Thymus (tissue), 11 donors: ENCODE data around the gene CACNG5. TPM values are rescaled to one million over a fixed set of nuclear protein-coding genes. Genes with fewer than 3 reads are reported as not detected.

Experiments used
- DNase-seq, 9 donors: peaks; one replicate each; pipeline ENCODE4 v3.0.0-alpha.2; 2013; ENCODE audit warnings: low spot score in 9 of 9, low read depth in 6 of 9, missing footprints in 1 of 9
- H3K27ac ChIP-seq, 2 donors: one replicate each; pipeline ENCODE4 v1.5.1; 2013; ENCODE audit warnings: control low read depth in 1 of 2, low read depth in 1 of 2, low read length in 1 of 2, mild to moderate bottlenecking in 1 of 2, moderate library complexity in 1 of 2
- H3K27me3 ChIP-seq, 2 donors: one replicate each; pipeline ENCODE4 v1.5.1; 2013; ENCODE audit warnings: low read length in 1 of 2; ENCODE audit not compliant: control insufficient read depth in 2 of 2, insufficient read depth in 1 of 2
- H3K36me3 ChIP-seq, 2 donors: one replicate each; pipeline ENCODE4 v1.5.1; 2013; ENCODE audit warnings: low read length in 1 of 2, mild to moderate bottlenecking in 1 of 2, moderate library complexity in 1 of 2; ENCODE audit not compliant: control insufficient read depth in 2 of 2, insufficient read depth in 2 of 2
- H3K4me1 ChIP-seq, 2 donors: one replicate each; pipeline ENCODE4 v1.5.1; 2013; ENCODE audit warnings: low read length in 2 of 2; ENCODE audit not compliant: control insufficient read depth in 2 of 2, insufficient read depth in 2 of 2
- H3K4me3 ChIP-seq, 2 donors: one replicate each; pipeline ENCODE4 v1.5.1; 2013; ENCODE audit warnings: low read length in 2 of 2, control low read depth in 1 of 2, mild to moderate bottlenecking in 1 of 2
- H3K9me3 ChIP-seq, 2 donors: one replicate each; pipeline ENCODE4 v1.5.1; 2013; ENCODE audit warnings: low read length in 1 of 2, mild to moderate bottlenecking in 1 of 2; ENCODE audit not compliant: control insufficient read depth in 2 of 2, insufficient read depth in 1 of 2
- WGBS: extraction: QIAGEN DNeasy Blood & Tissue Kit; methylation state at CpG from one replicate; pipeline ENCODE4 v1.1.7; 2013; 5-methylcytosine and 5-hydroxymethylcytosine counted together
- polyA plus RNA-seq: library from polyadenylated mRNA; stranded (reverse); fragments of 200-250 nt; gene quantifications from one replicate; pipeline ENCODE4 v1.2.3, GENCODE V29; 2013
- total RNA-seq: library from RNA; stranded (reverse); fragments of 120-200 nt; gene quantifications from one replicate; pipeline ENCODE4 v1.2.4, GENCODE V29; 2013
- donor health status: healthy.

The CACNG5 gene
- total and polyA plus RNA-seq, 2 donors: 0.05 TPM

- H3K4me3 ChIP-seq: no peak overlapping the region
These were observed 50.0 kb downstream of the CACNG5 start for GRCh38 chr17:66884931-66885330.

GRCh38 chr17:66885417-66885816 lies 50.5 kb downstream of the CACNG5 start:
- DNase-seq: no peak
- Histone ChIP-seq H3K4me3 (no peak overlapping the region), H3K4me1 (no peaks in the 10 kb centered on the region), H3K27ac (no peak overlapping the region), H3K9me3 (peaks cover 0 to under 1% of the 10 kb centered on the region in 2 donors), H3K36me3 (no peaks in the 10 kb centered on the region), H3K27me3 (no peaks in the 10 kb centered on the region)
- 84% methylated on average over 4 of the region's 4 CpGs for WGBS

More at GRCh38 chr17:66884931-66885330, 50.0 kb downstream of the CACNG5 start:
- H3K4me1 ChIP-seq: no peaks in the 10 kb centered on the region
- H3K27me3 ChIP-seq: no peaks in the 10 kb centered on the region
- no peak overlapping the region for H3K27ac ChIP-seq
- H3K36me3 ChIP-seq: no peaks in the 10 kb centered on the region
- peaks cover 1 to 5% of the 10 kb centered on the region in 2 donors for H3K9me3 ChIP-seq
- no peak for DNase-seq
- WGBS: 95% methylated on average over 16 of the region's 16 CpGs

GRCh38 chr17:66889480-66890230 lies 54.7 kb downstream of the CACNG5 start:
- no peak overlapping the region for H3K27ac ChIP-seq
- H3K36me3 ChIP-seq: no peaks in the 10 kb centered on the region
- DNase-seq: no peak
- no peaks in the 10 kb centered on the region for H3K9me3 ChIP-seq
- no peak overlapping the region for H3K4me3 ChIP-seq
- peaks cover 0 to 2% of the 10 kb centered on the region in 2 donors for H3K27me3 ChIP-seq
- no peaks in the 10 kb centered on the region for H3K4me1 ChIP-seq
- 95% methylated on average over 7 of the region's 7 CpGs for WGBS

GRCh38 chr17:66892246-66892645 lies 57.3 kb downstream of the CACNG5 start:
- 80% methylated on average over 5 of the region's 5 CpGs for WGBS
- H3K36me3 ChIP-seq: no peaks in the 10 kb centered on the region
- H3K27me3 ChIP-seq: peaks cover 0 to 2% of the 10 kb centered on the region in 2 donors
- no peaks in the 10 kb centered on the region for H3K9me3 ChIP-seq
- no peaks in the 10 kb centered on the region for H3K4me1 ChIP-seq
- H3K4me3 ChIP-seq: no peak overlapping the region
- DNase-seq: no peak
- no peak overlapping the region for H3K27ac ChIP-seq

- Histone ChIP-seq H3K4me3 (no peak overlapping the region), H3K9me3 (no peaks in the 10 kb centered on the region), H3K27ac (no peak overlapping the region), H3K27me3 (peaks cover 0 to 2% of the 10 kb centered on the region in 2 donors), H3K36me3 (no peaks in the 10 kb centered on the region), H3K4me1 (no peaks in the 10 kb centered on the region)
- no peak for DNase-seq
- WGBS: 87% methylated on average over 6 of the region's 6 CpGs
These were observed 58.5 kb downstream of the CACNG5 start for GRCh38 chr17:66893382-66893781.

GRCh38 chr17:66893863-66894262 lies 58.9 kb downstream of the CACNG5 start:
- WGBS: 85% methylated on average over 5 of the region's 5 CpGs
- no peaks in the 10 kb centered on the region for H3K4me1 ChIP-seq
- no peak overlapping the region for H3K4me3 ChIP-seq
- no peaks in the 10 kb centered on the region for H3K9me3 ChIP-seq
- H3K27me3 ChIP-seq: peaks cover 0 to 2% of the 10 kb centered on the region in 2 donors
- no peaks in the 10 kb centered on the region for H3K36me3 ChIP-seq
- no peak overlapping the region for H3K27ac ChIP-seq
- no peak for DNase-seq

GRCh38 chr17:66897141-66897540 lies 62.2 kb downstream of the CACNG5 start:
- 85% methylated on average over 9 of the region's 9 CpGs for WGBS

GRCh38 chr17:66898536-66898935 lies 63.6 kb downstream of the CACNG5 start:
- Histone ChIP-seq H3K4me1 (no peaks in the 10 kb centered on the region), H3K27ac (no peak overlapping the region), H3K27me3 (peaks cover 0 to 2% of the 10 kb centered on the region in 2 donors), H3K36me3 (no peaks in the 10 kb centered on the region), H3K9me3 (no peaks in the 10 kb centered on the region), H3K4me3 (no peak overlapping the region)
- 97% methylated on average over 10 of the region's 10 CpGs for WGBS
- no peak for DNase-seq

More at GRCh38 chr17:66897141-66897540, 62.2 kb downstream of the CACNG5 start:
- no peaks in the 10 kb centered on the region for H3K9me3 ChIP-seq
- H3K4me1 ChIP-seq: no peaks in the 10 kb centered on the region
- H3K27ac ChIP-seq: no peak overlapping the region
- no peak overlapping the region for H3K4me3 ChIP-seq
- no peak for DNase-seq
- H3K36me3 ChIP-seq: no peaks in the 10 kb centered on the region
- H3K27me3 ChIP-seq: peaks cover 0 to 2% of the 10 kb centered on the region in 2 donors

- Histone ChIP-seq H3K4me3 (no peak overlapping the region), H3K9me3 (no peaks in the 10 kb centered on the region), H3K27me3 (no peaks in the 10 kb centered on the region), H3K4me1 (no peaks in the 10 kb centered on the region), H3K27ac (no peak overlapping the region), H3K36me3 (no peaks in the 10 kb centered on the region)
- no peak for DNase-seq
- 78% methylated on average over 9 of the region's 9 CpGs for WGBS
These were observed 65.5 kb downstream of the CACNG5 start for GRCh38 chr17:66900126-66901010.
